WERI-Rb-1 (cell line): ENCODE measurements around the gene SHH.

Experiments
- DNase-seq: peaks from one replicate; pipeline ENCODE4 v3.0.0-alpha.2; 2020
- H3K27ac ChIP-seq: fragments of 250-450 bp; sonication (Bioruptor Pico); 2 replicates; pipeline ENCODE4 v1.5.1; 2020; ENCODE audit warnings: mild to moderate bottlenecking, moderate library complexity
- H3K27me3 ChIP-seq: fragments of 250-450 bp; sonication (Bioruptor Pico); 2 replicates; pipeline ENCODE4 v1.5.1; 2021; ENCODE audit warnings: mild to moderate bottlenecking, low read depth, moderate library complexity; ENCODE audit not compliant: insufficient read depth, severe bottlenecking
- H3K36me3 ChIP-seq: fragments of 250-450 bp; sonication (Bioruptor Pico); 2 replicates; pipeline ENCODE4 v1.5.1; 2020; ENCODE audit warnings: mild to moderate bottlenecking, moderate library complexity
- H3K4me3 ChIP-seq: 2 replicates; pipeline ENCODE4 v1.5.1; 2011; ENCODE audit warnings: low read depth, mild to moderate bottlenecking, control low read depth, low read length
- H3K9me3 ChIP-seq: fragments of 250-450 bp; sonication (Bioruptor Pico); 2 replicates; pipeline ENCODE4 v1.5.1; 2021; ENCODE audit warnings: mild to moderate bottlenecking, moderate library complexity; ENCODE audit not compliant: severe bottlenecking
- TF ChIP-seq, protein P1 (sequence below): IDR thresholded peaks from 2 replicates; pipeline ENCODE4 v1.5.1; 2011; ENCODE audit warnings: low read depth, mild to moderate bottlenecking, control low read depth, inconsistent platforms, low read length

SHH gene

GRCh38 chr7:155857141-155857540 lies 44.9 kb upstream of the SHH start:
- TF ChIP-seq, protein P1, sequence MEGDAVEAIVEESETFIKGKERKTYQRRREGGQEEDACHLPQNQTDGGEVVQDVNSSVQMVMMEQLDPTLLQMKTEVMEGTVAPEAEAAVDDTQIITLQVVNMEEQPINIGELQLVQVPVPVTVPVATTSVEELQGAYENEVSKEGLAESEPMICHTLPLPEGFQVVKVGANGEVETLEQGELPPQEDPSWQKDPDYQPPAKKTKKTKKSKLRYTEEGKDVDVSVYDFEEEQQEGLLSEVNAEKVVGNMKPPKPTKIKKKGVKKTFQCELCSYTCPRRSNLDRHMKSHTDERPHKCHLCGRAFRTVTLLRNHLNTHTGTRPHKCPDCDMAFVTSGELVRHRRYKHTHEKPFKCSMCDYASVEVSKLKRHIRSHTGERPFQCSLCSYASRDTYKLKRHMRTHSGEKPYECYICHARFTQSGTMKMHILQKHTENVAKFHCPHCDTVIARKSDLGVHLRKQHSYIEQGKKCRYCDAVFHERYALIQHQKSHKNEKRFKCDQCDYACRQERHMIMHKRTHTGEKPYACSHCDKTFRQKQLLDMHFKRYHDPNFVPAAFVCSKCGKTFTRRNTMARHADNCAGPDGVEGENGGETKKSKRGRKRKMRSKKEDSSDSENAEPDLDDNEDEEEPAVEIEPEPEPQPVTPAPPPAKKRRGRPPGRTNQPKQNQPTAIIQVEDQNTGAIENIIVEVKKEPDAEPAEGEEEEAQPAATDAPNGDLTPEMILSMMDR = no peak
- Histone ChIP-seq H3K27ac (no peak overlapping the region), H3K27me3 (peaks cover 63% of the 10 kb centered on the region), H3K36me3 (no peaks in the 10 kb centered on the region), H3K4me3 (no peak overlapping the region), H3K9me3 (no peaks in the 10 kb centered on the region)
- no peak for DNase-seq

- peaks cover 63% of the 10 kb centered on the region for H3K27me3 ChIP-seq
These were observed 44.4 kb upstream of the SHH start for GRCh38 chr7:155856656-155857055.

GRCh38 chr7:155852426-155853301 lies 40.4 kb upstream of the SHH start:
- H3K4me3 ChIP-seq = no peak overlapping the region
- H3K27me3 ChIP-seq = peaks cover 80% of the 10 kb centered on the region
- H3K9me3 ChIP-seq = no peaks in the 10 kb centered on the region
- H3K36me3 ChIP-seq = no peaks in the 10 kb centered on the region
- no peak for DNase-seq
- TF ChIP-seq, protein P1 = no peak
- no peak overlapping the region for H3K27ac ChIP-seq

More at GRCh38 chr7:155856656-155857055, 44.4 kb upstream of the SHH start:
- no peaks in the 10 kb centered on the region for H3K9me3 ChIP-seq
- no peak overlapping the region for H3K27ac ChIP-seq
- H3K36me3 ChIP-seq = no peaks in the 10 kb centered on the region
- TF ChIP-seq, protein P1 = no peak
- H3K4me3 ChIP-seq = no peak overlapping the region
- no peak for DNase-seq

DNA sequence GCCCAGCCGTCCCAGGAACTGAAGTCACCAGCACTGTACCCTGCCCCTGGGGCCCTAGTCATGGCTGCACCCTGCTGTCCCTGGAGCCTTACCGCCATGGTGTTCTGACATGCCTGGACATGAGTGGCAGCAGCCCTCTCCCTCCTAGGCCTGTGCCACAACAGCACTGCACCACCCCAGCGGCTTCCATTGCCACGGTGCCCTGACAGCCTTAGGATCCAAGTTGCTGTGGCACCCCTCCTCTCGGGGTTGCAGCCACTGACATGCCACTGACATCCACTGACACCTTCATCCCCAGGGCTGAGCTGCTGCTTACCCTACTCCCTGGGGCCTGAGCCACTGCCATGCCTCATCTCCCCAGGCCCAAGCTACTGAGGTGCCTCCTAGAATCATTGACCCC lies 39.6 kb upstream of the SHH start:
- no peak overlapping the region for H3K4me3 ChIP-seq
- no peaks in the 10 kb centered on the region for H3K9me3 ChIP-seq
- TF ChIP-seq, protein P1 = no peak
- H3K27ac ChIP-seq = no peak overlapping the region
- DNase-seq = no peak
- H3K27me3 ChIP-seq = peaks cover 79% of the 10 kb centered on the region
- no peaks in the 10 kb centered on the region for H3K36me3 ChIP-seq

GRCh38 chr7:155850766-155851678 lies 38.8 kb upstream of the SHH start:
- TF ChIP-seq, protein P1 = no peak
- H3K27me3 ChIP-seq = peaks cover 77% of the 10 kb centered on the region
- H3K9me3 ChIP-seq = no peaks in the 10 kb centered on the region
- H3K27ac ChIP-seq = no peak overlapping the region
- no peak overlapping the region for H3K4me3 ChIP-seq
- no peaks in the 10 kb centered on the region for H3K36me3 ChIP-seq
- no peak for DNase-seq
